ENCODE measurements around the gene TRIM22.
"Not testable (repeated sequence)": the region's sequence is repeated elsewhere in the genome, so short reads cannot be mapped to it uniquely, and the experiment has no call there.

TRIM22 gene, protein sequence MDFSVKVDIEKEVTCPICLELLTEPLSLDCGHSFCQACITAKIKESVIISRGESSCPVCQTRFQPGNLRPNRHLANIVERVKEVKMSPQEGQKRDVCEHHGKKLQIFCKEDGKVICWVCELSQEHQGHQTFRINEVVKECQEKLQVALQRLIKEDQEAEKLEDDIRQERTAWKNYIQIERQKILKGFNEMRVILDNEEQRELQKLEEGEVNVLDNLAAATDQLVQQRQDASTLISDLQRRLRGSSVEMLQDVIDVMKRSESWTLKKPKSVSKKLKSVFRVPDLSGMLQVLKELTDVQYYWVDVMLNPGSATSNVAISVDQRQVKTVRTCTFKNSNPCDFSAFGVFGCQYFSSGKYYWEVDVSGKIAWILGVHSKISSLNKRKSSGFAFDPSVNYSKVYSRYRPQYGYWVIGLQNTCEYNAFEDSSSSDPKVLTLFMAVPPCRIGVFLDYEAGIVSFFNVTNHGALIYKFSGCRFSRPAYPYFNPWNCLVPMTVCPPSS

DNA sequence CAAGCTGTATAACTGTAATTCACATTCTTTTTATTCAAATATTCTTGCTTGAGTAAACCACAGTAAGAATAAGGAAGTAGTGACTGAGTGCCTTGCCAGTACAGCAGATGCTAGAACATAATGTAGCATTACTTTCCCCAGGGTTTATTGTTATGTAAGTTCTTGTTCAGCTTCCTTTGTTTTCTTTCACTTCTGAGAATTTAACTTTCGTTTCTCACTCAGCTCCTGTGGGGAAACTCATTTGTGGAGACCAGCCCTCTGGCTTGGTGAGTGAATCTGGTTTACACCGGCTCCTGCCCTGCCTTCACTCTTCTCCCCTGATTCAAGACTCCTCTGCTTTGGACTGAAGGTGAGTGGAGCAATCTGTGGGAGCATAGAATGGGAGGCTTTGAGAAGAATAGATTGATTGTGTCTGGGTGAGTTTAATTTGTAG is at the start of gene TRIM22:
Gene TRIM22, plus strand, starts transcription at position 240 of the 433 bp plus-strand sequence. CDS start 6,443 bp downstream, outside the sequence.
- Histone ChIP-seq H3K4me1 (peaks cover 0 to 32% (median 2%) of the 10 kb centered on the region in 4 donors), H3K27ac (peak within 1 kb of the TSS; percentile 82), H3K9me3 (no peaks in the 10 kb centered on the region), H3K36me3 (no peaks in the 10 kb centered on the region), H3K4me3 (peak within 1 kb of the TSS; percentile 51 to 54), H3K27me3 (no peaks in the 10 kb centered on the region)
- intact Hi-C loops (cut with DNase I; ENCODE audit: low total_unique reads) = loop anchor here (10.0 kb wide), 1 partner anchor 85 kb away; no protein-coding TSS in a partner anchor
- TF ChIP-seq, protein P1, sequence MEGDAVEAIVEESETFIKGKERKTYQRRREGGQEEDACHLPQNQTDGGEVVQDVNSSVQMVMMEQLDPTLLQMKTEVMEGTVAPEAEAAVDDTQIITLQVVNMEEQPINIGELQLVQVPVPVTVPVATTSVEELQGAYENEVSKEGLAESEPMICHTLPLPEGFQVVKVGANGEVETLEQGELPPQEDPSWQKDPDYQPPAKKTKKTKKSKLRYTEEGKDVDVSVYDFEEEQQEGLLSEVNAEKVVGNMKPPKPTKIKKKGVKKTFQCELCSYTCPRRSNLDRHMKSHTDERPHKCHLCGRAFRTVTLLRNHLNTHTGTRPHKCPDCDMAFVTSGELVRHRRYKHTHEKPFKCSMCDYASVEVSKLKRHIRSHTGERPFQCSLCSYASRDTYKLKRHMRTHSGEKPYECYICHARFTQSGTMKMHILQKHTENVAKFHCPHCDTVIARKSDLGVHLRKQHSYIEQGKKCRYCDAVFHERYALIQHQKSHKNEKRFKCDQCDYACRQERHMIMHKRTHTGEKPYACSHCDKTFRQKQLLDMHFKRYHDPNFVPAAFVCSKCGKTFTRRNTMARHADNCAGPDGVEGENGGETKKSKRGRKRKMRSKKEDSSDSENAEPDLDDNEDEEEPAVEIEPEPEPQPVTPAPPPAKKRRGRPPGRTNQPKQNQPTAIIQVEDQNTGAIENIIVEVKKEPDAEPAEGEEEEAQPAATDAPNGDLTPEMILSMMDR (IDR thresholded peaks at IDR 0.05) = no peak
- DNase-seq = peak; percentile 39 to 73

DNA sequence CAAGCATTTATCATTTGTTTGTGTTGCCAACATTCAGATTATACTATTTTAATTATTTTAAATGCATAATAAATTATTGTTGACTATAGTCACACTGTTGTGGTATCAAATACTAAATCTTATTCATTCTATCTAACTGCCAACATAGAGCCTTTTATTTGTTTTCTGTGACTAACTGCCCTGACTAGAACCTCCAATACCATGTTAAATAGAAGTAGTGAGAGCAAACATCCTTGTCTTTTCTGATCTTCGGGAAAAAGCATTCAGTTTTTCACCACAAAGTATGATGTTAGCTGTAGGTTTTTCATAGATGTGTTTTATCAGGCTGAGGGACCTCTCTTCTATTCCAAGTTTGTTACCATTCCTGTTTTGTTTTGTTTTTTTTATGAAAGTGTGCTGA is 49.6 kb upstream of the TRIM22 start:
- no peak overlapping the region for H3K4me3 ChIP-seq
- TF ChIP-seq, protein P1 (IDR thresholded peaks at IDR 0.05) = no peak
- DNase-seq = no peak
- no peaks in the 10 kb centered on the region for H3K9me3 ChIP-seq
- peaks cover 35 to 46% (median 44%) of the 10 kb centered on the region in 3 donors for H3K36me3 ChIP-seq
- no peaks in the 10 kb centered on the region for H3K4me1 ChIP-seq
- no peaks in the 10 kb centered on the region for H3K27me3 ChIP-seq
- H3K27ac ChIP-seq = no peak overlapping the region
- intact Hi-C loops (cut with DNase I; ENCODE audit: low total_unique reads) = no loop called here

DNA sequence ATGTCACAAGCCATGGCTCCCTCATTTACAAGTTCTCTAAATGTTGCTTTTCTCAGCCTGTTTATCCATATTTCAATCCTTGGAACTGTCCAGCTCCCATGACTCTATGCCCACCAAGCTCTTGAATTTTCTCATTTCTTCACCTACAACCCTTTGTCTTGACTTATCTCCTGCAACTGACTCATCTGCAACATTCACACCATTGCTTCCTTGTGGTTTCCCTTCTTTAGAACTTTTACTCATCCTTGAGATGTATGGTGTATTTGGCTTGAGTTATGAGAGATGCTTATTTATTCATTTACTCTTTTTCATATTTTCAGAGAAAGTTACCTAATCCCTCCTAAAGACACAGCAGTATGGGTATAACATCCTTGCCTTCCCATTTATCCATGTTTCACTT is 46.0 kb upstream of the TRIM22 start:
- Histone ChIP-seq H3K4me1 (no peaks in the 10 kb centered on the region), H3K4me3 (no peak overlapping the region), H3K9me3 (no peaks in the 10 kb centered on the region), H3K36me3 (peaks cover 28 to 43% (median 40%) of the 10 kb centered on the region in 3 donors), H3K27me3 (no peaks in the 10 kb centered on the region), H3K27ac (no peak overlapping the region)
- TF ChIP-seq, protein P1 (IDR thresholded peaks at IDR 0.05) = no peak
- no peak for DNase-seq
- intact Hi-C loops (cut with DNase I; ENCODE audit: low total_unique reads) = no loop called here

DNA sequence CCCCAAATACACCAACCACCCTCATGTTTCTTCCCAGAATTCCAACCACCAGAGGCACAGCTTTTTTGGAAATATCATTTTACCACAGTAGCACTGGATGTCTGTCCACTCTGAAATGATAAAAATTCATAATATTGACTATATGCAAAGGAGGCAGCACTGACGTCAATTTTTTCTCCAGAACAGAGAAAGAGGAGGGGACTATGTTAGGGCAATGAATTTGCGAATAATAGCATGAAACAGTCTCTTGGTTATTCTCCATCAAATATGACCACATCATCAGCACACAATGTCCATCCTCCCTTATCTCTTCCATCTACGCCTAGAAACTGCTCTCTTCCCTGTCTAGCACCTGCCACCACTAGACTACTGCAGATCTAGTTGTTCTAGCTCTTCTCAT is 43.5 kb upstream of the TRIM22 start:
- Histone ChIP-seq H3K4me3 (no peak overlapping the region), H3K9me3 (no peaks in the 10 kb centered on the region), H3K4me1 (no peaks in the 10 kb centered on the region), H3K27me3 (no peaks in the 10 kb centered on the region), H3K36me3 (peaks cover 23 to 39% (median 31%) of the 10 kb centered on the region in 3 donors), H3K27ac (no peak overlapping the region)
- no peak for DNase-seq
- TF ChIP-seq, protein P1 (IDR thresholded peaks at IDR 0.05) = no peak
- intact Hi-C loops (cut with DNase I; ENCODE audit: low total_unique reads) = no loop called here

DNA sequence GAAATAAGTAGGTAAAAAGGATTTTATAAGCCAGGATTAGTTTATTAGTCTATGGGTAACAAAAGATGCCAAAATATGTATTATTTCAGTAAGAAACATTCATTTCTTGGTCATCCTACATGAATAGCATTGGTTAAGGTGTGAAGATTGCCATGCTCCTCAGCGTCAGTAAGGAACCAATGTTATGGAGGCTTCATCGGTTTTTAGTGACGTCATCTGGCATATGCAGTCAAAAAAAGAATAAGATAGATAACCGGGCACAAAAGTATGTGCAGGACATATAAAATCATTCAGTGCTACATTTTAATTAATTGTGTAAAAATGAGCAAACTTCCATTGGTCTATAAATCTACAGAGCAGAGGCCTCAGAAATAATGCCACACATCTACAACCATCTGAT is 34.1 kb upstream of the TRIM22 start:
- H3K27me3 ChIP-seq = no peaks in the 10 kb centered on the region
- no peaks in the 10 kb centered on the region for H3K4me1 ChIP-seq
- H3K27ac ChIP-seq = no peak overlapping the region
- intact Hi-C loops (cut with DNase I; ENCODE audit: low total_unique reads) = no loop called here
- TF ChIP-seq, protein P1 (IDR thresholded peaks at IDR 0.05) = no peak
- H3K36me3 ChIP-seq = peaks cover 0 to 6% (median 0%) of the 10 kb centered on the region in 3 donors
- no peak for DNase-seq
- no peak overlapping the region for H3K4me3 ChIP-seq
- peaks cover 0 to 8% (median 5%) of the 10 kb centered on the region in 3 donors for H3K9me3 ChIP-seq

DNA sequence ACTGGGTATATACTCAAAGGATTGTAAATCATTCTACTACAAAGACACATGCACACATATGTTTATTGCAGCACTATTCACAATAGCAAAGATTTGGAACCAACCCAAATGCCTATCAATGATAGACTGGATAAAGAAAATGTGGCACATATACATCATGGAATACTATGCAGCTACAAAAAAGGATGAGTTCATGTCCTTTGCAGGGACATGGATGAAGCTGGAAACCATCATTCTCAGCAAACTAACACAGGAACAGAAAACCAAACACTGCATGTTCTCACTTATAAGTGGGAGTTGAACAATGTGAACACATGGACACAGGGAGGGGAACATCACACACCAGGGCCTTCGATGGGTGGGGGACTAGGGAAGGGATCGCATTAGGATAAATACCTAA is 32.6 kb upstream of the TRIM22 start:
- H3K9me3 ChIP-seq; intact Hi-C loops (cut with DNase I; ENCODE audit: low total_unique reads): not testable (repeated sequence)

More for the DNA sequence above, 32.6 kb upstream of the TRIM22 start:
- not testable (repeated sequence) for H3K27ac ChIP-seq, H3K27me3 ChIP-seq, H3K4me3 ChIP-seq, DNase-seq, H3K4me1 ChIP-seq, H3K36me3 ChIP-seq
